HG03378 (cell line): ENCODE measurements around the gene BNIP5.

ENCODE experiments used
- ATAC-seq: cut with Tn5 transposase; IDR thresholded peaks from one replicate; pipeline ENCODE4 v1.9.1; 2021; ENCODE audit warnings: mild to moderate bottlenecking, moderate library complexity; ENCODE audit not compliant: unreplicated experiment

BNIP5 gene

GRCh38 chr6:36326356-36326995 is 10.2 kb downstream of the BNIP5 start:
- no peak for ATAC-seq

DNA sequence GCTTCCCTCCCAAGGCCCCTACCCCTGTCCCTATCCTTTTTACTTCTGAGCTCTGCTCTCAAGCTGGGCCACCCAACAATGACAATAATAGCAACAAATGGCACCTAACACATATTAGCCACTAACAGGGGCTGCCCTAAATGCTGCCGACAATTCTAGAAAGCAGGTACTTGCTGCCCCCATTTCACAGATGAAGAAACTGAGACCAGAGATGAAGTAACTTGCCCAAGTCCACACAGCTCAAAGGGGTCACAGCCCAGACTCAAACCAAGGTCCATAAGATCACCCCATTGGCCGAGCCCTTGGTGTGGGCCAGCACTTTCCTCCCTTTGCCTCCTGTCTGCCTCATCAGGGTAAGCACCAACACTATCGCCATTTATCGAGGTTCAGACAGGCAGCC is 12.0 kb downstream of the BNIP5 start:
- ATAC-seq: no peak

DNA sequence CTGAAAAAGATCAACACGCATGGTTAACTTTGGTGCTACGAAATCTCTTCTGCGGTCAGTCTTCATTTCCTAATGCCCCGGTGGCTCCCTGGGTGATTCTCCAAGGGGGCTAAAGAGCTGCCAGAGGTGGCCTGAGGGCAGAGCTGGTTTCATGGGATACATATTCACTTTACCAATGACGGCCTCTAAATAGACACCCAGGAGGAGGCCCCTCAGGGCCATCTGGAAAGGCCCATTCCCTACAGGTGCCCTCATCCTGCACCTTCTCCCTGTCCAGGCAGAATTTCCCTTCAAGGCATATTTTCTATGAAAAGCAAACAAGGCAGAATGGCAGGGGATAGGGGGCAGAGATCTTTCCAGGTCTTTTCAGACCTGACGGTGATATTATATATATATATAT is 12.5 kb downstream of the BNIP5 start:
- ATAC-seq: no peak

GRCh38 chr6:36323062-36323461 is 13.6 kb downstream of the BNIP5 start:
- ATAC-seq: no peak

- no peak for ATAC-seq
These were observed 14.1 kb downstream of the BNIP5 start for GRCh38 chr6:36322591-36322990.

- no peak for ATAC-seq
These were observed 16.2 kb downstream of the BNIP5 start for GRCh38 chr6:36320475-36320874.

DNA sequence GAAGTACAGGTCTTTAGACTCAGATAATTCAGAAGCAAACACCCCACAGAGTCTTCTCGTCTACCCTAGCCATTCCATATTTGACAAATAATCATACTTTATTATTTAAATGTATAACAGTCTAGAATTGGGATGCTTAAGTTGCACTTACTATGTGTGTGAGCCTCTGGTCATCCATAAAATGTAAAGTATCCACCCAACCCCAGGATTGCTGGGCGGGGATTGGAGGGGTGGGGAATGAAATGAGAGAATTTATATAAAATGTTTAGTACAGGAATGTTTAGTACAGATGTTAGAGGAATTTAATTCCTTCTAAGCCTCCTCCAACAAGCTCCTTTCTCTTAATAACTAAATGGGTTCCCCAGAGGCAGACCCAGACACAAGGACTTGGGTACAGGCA is 16.9 kb downstream of the BNIP5 start:
- ATAC-seq: no peak

DNA sequence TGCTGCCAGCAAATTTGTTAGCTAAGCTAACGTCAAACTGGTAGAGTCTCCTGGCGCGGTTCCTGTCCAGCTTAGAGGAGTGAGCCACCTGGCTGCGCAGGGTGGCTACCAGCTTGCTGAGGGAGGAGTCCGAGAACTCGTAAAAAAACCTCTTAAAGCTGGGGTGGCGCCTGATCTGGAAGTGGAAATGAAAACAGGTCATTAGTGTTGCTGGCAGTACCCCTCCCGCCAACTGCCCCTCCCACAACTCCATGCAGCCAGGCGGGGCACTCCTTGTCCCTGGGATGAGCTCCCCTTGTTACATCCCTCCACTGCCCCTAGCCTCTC is 17.3 kb downstream of the BNIP5 start:
- no peak for ATAC-seq

GRCh38 chr6:36318690-36319435 is 17.8 kb downstream of the BNIP5 start:
- ATAC-seq: no peak

GRCh38 chr6:36317623-36318022 is 19.1 kb downstream of the BNIP5 start:
- no peak for ATAC-seq

DNA sequence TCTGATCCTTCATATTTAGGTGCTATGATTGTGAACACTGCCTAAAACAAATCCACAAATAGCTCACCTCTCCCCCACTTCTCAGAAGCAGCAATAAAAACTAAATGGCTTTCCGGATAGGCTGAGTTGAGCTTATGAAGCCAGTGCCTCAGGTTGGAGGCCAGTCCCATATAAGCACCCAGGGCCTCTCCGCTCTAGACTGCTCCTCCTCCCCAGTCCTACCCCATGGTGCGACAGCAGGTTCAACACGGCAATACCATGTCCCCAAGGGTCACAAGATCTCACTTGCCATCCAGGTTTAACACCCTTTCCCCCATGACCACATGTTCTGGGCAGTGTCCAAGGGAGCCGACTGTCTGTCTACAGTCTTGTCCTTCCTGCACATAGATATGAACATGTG is 20.8 kb downstream of the BNIP5 start:
- ATAC-seq: no peak

GRCh38 chr6:36314221-36315014 is 22.3 kb downstream of the BNIP5 start:
- ATAC-seq: no peak

- ATAC-seq: no peak
These were observed 23.1 kb downstream of the BNIP5 start for GRCh38 chr6:36313649-36313936.

DNA sequence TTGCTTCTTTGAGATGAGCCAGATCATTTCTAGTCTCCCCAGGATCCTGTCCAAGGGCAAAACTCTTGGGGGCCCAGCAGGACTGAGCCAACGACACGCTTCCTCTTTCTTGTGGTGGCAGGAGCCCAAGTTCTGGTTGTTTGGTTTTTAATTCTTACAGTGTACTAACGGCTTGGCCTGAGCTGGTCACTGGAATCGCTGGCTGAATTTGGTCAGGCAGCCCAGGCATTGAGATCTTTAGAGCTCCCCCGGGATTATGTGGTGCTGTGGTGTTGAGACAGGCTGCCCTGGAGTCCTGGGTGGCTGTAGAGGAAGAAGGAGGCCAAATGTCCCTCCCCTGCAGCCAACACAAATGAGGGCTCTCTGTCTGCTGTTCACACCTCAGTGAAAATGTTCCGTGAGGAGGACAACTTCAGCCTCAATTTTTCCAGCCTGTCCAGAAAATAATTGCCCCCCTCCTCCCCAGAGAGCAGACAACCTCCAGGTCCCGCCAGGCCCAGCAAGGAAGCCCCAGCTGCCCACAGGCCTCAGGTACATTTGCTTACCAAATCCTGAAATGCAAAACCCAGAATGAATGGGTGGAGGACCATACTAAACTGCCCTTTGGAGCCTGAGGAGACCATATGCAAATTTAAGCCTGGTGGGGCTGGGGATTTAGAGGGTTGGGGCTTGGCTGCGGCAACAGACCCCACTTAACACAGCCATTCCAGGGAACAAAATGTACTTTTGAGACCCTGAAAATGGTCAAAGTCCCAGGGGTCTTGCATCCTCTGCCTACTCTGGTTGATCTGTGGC is 23.6 kb downstream of the BNIP5 start:
- ATAC-seq: no peak

- no peak for ATAC-seq
These were observed 26.8 kb downstream of the BNIP5 start for GRCh38 chr6:36309900-36310299.

DNA sequence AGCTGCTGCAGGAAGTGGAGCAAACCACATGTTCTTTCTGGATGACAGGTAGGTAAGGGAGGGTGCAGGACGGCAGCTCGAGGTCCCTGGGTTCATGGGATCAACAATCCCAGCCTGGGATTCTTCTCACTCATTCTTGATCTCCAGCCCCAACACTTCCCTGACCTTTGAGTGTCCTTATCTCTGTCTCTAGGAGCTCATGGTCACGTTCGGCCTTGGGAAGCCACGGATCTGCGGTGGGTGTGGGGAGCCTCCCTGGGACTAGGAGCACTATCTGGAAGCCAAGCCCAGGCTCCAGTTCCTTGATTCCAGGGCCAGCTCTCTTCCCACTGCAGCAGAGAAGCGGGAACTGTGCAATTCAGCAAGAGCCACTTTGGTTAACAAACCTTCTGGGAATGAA is 27.5 kb downstream of the BNIP5 start:
- no peak for ATAC-seq

DNA sequence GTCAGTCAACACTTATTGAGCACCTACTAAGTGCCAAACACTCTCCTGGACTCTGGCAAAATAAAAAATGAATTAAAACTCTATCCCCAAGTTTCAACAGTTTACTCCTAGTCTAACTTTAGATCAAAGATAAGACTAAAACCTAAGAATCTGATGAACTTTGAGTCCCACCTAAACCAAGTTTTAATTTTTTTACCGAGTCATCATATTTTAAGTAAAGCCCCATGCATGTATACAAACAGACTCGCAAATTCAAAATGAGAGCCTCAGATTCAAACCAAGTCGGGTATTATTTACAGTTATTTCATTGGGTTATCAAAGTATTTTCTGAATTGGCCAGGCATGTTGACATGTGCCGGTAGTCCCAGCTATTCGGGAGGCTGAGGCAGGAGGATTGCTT is 28.2 kb downstream of the BNIP5 start:
- no peak for ATAC-seq

DNA sequence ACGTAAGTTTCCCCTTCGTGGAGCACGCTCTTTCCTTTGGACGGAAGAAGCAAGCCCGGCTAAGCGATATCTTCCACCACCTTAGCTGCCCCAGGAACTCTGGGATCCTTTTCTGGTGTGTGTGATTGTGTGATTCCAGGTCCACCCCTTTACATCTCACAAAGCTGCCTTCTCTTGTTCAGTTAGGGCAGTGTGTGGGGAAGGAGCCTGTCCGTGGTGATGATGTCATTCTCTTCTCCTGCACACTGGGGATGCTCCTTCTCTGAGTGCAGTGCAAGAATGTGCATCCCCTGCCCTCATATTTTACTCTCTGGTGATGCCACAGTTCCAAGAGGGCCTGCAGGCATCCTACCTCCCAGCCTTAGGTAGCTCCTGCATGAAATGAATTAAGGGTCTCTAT is 30.3 kb downstream of the BNIP5 start:
- ATAC-seq: no peak

- no peak for ATAC-seq
These were observed 30.8 kb downstream of the BNIP5 start for GRCh38 chr6:36305885-36306284.

DNA sequence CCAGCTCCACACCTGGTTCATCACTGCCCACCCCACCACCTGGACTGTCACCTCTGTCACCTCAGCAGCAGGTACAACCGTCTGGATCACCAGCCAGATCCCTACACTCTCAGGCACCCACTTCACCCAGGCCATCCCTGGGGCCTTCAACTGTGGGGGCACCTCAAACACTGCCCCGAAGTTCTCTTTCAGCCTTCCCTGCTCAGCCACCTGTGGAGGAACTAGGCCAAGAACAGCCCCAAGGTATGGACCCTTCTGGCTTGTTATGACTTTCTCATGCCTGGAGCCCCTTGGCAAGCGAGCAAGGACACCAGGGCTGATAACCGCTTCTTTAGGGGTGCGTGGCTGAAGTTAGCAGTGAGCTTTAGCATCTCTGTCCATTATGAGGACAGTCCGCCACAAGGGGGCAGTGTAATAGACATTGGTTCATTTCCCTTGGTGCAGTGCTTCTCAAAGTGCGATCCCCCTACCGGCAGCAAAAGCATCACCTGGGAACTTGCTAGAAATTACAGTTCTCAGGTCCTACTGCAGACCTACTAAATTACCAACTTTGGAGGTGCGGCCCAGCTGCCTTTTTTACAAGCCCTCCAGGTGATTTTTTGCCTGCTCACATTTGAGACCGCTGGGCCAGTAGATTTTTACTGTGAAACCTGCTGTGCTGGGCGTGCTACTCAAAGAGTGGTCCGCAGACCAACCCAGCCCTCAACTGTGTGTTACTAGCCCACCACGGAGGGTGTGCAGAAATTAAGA is 34.3 kb downstream of the BNIP5 start:
- ATAC-seq: no peak

DNA sequence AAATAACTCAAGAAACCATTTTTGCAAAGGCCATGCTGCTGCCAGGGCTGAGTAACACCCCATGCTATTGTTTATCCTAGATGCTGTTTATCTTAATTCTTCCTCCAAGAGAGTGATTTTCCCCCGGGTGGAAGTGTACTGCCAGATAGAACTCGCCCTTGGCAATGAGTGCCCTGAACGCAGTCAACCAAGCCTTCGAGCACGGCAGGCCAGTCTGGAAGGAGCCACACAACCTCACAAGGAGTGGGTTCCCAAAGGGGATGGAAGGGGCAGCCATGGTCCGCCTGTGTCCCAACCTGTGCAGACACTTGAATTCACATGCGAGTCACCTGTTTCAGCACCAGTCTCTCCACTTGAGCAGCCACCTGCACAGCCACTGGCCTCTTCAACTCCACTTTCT is 34.9 kb downstream of the BNIP5 start:
- no peak for ATAC-seq
